Neutrophil (primary cell): ENCODE results near the gene EEF2K.

Experiments used
- H3K27ac ChIP-seq: fragments of 200-600 bp; sonication (generic); 2 replicates; pipeline ENCODE4 v1.5.1; 2016; ENCODE audit warnings: mild to moderate bottlenecking, moderate library complexity
- H3K27me3 ChIP-seq: fragments of 200-600 bp; sonication (generic); 2 replicates; pipeline ENCODE4 v1.6.0; 2016; ENCODE audit warnings: mild to moderate bottlenecking
- H3K36me3 ChIP-seq: fragments of 200-600 bp; sonication (generic); 2 replicates; pipeline ENCODE4 v1.5.1; 2017
- H3K4me1 ChIP-seq, 2 experiments: fragments of 200-600 bp in 1 of 2; sonication (generic) in 1 of 2; 1 replicate in 1 of 2; 2 replicates in 1 of 2; pipeline versions ENCODE4 v1.5.1 to v1.6.1; 2013 to 2016; ENCODE audit warnings: low read depth in 1 of 2, low read length in 1 of 2, mild to moderate bottlenecking in 1 of 2, moderate library complexity in 1 of 2; ENCODE audit not compliant: control insufficient read depth in 1 of 2, insufficient read depth in 1 of 2
- H3K4me3 ChIP-seq, 2 experiments: fragments of 200-600 bp in 1 of 2; sonication (generic) in 1 of 2; 1 replicate in 1 of 2; 2 replicates in 1 of 2; pipeline ENCODE4 v1.5.1; 2013 to 2016; ENCODE audit warnings: low read depth in 1 of 2, low read length in 1 of 2, mild to moderate bottlenecking in 1 of 2, moderate library complexity in 1 of 2
- H3K9me3 ChIP-seq: fragments of 200-600 bp; sonication (generic); 2 replicates; pipeline ENCODE4 v1.5.1; 2016
- CTCF ChIP-seq: fragments of 200-600 bp; sonication (generic); IDR thresholded peaks from 2 replicates; pipeline ENCODE4 v1.5.1; 2016; ENCODE audit warnings: antibody characterized with exemption

EEF2K gene

GRCh38 chr16:22314661-22315626 is 108.9 kb downstream of the EEF2K start:
- no peak overlapping the region for H3K27ac ChIP-seq
- peaks cover 64% of the 10 kb centered on the region for H3K36me3 ChIP-seq
- H3K27me3 ChIP-seq = no peaks in the 10 kb centered on the region
- no peaks in the 10 kb centered on the region for H3K9me3 ChIP-seq
- H3K4me1 ChIP-seq = no peaks in the 10 kb centered on the region
- no peak overlapping the region for H3K4me3 ChIP-seq
- TF ChIP-seq CTCF = no peak

- Histone ChIP-seq H3K27me3 (no peaks in the 10 kb centered on the region), H3K4me3 (no peak overlapping the region), H3K4me1 (no peaks in the 10 kb centered on the region), H3K27ac (no peak overlapping the region), H3K9me3 (no peaks in the 10 kb centered on the region), H3K36me3 (peaks cover 62% of the 10 kb centered on the region)
- TF ChIP-seq CTCF = no peak
Observed at GRCh38 chr16:22315979-22316378, 109.9 kb downstream of the EEF2K start.

- no peak for TF ChIP-seq CTCF
- peaks cover 0 to 2% of the 10 kb centered on the region in 2 experiments for H3K4me1 ChIP-seq
- H3K9me3 ChIP-seq = no peaks in the 10 kb centered on the region
- no peak overlapping the region for H3K4me3 ChIP-seq
- no peaks in the 10 kb centered on the region for H3K27me3 ChIP-seq
- peaks cover 61% of the 10 kb centered on the region for H3K36me3 ChIP-seq
- no peak overlapping the region for H3K27ac ChIP-seq
Observed at GRCh38 chr16:22316411-22316811, 110.3 kb downstream of the EEF2K start.

GRCh38 chr16:22317001-22317530 is 111.0 kb downstream of the EEF2K start:
- Histone ChIP-seq H3K9me3 (no peaks in the 10 kb centered on the region), H3K27me3 (no peaks in the 10 kb centered on the region), H3K27ac (no peak overlapping the region), H3K4me1 (peaks cover 0 to 3% of the 10 kb centered on the region in 2 experiments), H3K36me3 (peaks cover 55% of the 10 kb centered on the region), H3K4me3 (no peak overlapping the region)
- no peak for TF ChIP-seq CTCF

GRCh38 chr16:22317625-22318024 is 111.5 kb downstream of the EEF2K start:
- H3K4me3 ChIP-seq = no peak overlapping the region
- H3K27me3 ChIP-seq = no peaks in the 10 kb centered on the region
- TF ChIP-seq CTCF = no peak
- H3K4me1 ChIP-seq = peaks cover 0 to 3% of the 10 kb centered on the region in 2 experiments
- no peak overlapping the region for H3K27ac ChIP-seq
- H3K9me3 ChIP-seq = no peaks in the 10 kb centered on the region
- peaks cover 50% of the 10 kb centered on the region for H3K36me3 ChIP-seq
